ENCODE results near the gene RBMS1.

DNA sequence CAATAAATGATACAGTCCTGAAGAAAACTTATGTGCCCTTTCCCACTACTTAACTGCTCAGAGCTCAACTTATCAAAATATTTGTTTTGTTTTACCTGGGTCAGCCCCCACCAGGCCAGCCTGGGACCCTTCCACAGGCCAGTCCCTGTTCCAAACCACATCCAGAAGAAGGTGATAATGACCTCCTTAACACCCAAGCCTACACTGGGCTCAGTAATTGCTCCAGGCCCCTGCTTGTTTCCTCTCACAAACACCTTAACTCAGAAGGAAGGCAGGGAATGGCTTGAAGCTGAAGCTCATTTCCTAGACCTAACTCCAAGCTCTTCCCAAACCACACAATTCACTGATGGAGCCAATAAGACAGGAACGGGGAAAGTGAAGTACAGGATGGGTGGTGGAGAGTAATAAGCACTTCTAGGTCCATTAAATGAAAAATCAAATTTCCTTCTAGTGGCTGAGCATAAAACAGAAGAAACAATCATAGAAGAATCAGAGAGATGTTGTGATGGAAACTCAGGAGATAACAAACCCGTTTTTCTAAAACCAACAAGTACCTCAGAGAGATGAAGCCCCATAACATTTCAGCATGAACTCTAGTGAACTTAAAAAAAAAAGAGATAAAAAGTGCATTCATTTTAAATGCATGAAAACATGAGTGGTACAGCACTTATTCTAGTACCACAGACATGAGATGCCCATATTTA lies 160.1 kb downstream of the RBMS1 start:
- TF ChIP-seq, protein P1, sequence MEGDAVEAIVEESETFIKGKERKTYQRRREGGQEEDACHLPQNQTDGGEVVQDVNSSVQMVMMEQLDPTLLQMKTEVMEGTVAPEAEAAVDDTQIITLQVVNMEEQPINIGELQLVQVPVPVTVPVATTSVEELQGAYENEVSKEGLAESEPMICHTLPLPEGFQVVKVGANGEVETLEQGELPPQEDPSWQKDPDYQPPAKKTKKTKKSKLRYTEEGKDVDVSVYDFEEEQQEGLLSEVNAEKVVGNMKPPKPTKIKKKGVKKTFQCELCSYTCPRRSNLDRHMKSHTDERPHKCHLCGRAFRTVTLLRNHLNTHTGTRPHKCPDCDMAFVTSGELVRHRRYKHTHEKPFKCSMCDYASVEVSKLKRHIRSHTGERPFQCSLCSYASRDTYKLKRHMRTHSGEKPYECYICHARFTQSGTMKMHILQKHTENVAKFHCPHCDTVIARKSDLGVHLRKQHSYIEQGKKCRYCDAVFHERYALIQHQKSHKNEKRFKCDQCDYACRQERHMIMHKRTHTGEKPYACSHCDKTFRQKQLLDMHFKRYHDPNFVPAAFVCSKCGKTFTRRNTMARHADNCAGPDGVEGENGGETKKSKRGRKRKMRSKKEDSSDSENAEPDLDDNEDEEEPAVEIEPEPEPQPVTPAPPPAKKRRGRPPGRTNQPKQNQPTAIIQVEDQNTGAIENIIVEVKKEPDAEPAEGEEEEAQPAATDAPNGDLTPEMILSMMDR (IDR thresholded peaks at IDR 0.05): no peak
- no peak for TF ChIP-seq POLR2A (IDR thresholded peaks at IDR 0.05)

Data from right lobe of liver (tissue), 4 donors.